Ishikawa (cell line): ENCODE data around the gene GPATCH4.

Source experiments
- CEBPB ChIP-seq: IDR thresholded peaks from 2 replicates; pipeline ENCODE4 v1.6.1; 2012
- CREB1 ChIP-seq: IDR thresholded peaks from 2 replicates; pipeline ENCODE4 v1.6.1; 2012; ENCODE audit warnings: low read depth
- EGR1 ChIP-seq: IDR thresholded peaks from 2 replicates; pipeline ENCODE4 v1.6.1; 2012
- FOXM1 ChIP-seq: IDR thresholded peaks from 2 replicates; pipeline ENCODE4 v1.6.1; 2012; ENCODE audit warnings: low read depth, borderline replicate concordance
- RAD21 ChIP-seq: IDR thresholded peaks from 2 replicates; pipeline ENCODE4 v1.6.1; 2012; ENCODE audit warnings: low read depth
- TEAD4 ChIP-seq: IDR thresholded peaks from 2 replicates; pipeline ENCODE4 v1.6.1; 2012
- TF ChIP-seq, protein P1 (sequence below): IDR thresholded peaks from 2 replicates; pipeline ENCODE4 v1.6.1; 2012; ENCODE audit warnings: low read depth, mild to moderate bottlenecking
- TF ChIP-seq, protein P2 (sequence below): IDR thresholded peaks from 2 replicates; pipeline ENCODE4 v1.6.1; 2012

- no peak for TF ChIP-seq TEAD4
- TF ChIP-seq, protein P1, sequence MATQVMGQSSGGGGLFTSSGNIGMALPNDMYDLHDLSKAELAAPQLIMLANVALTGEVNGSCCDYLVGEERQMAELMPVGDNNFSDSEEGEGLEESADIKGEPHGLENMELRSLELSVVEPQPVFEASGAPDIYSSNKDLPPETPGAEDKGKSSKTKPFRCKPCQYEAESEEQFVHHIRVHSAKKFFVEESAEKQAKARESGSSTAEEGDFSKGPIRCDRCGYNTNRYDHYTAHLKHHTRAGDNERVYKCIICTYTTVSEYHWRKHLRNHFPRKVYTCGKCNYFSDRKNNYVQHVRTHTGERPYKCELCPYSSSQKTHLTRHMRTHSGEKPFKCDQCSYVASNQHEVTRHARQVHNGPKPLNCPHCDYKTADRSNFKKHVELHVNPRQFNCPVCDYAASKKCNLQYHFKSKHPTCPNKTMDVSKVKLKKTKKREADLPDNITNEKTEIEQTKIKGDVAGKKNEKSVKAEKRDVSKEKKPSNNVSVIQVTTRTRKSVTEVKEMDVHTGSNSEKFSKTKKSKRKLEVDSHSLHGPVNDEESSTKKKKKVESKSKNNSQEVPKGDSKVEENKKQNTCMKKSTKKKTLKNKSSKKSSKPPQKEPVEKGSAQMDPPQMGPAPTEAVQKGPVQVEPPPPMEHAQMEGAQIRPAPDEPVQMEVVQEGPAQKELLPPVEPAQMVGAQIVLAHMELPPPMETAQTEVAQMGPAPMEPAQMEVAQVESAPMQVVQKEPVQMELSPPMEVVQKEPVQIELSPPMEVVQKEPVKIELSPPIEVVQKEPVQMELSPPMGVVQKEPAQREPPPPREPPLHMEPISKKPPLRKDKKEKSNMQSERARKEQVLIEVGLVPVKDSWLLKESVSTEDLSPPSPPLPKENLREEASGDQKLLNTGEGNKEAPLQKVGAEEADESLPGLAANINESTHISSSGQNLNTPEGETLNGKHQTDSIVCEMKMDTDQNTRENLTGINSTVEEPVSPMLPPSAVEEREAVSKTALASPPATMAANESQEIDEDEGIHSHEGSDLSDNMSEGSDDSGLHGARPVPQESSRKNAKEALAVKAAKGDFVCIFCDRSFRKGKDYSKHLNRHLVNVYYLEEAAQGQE: no peak
- TF ChIP-seq, protein P2, sequence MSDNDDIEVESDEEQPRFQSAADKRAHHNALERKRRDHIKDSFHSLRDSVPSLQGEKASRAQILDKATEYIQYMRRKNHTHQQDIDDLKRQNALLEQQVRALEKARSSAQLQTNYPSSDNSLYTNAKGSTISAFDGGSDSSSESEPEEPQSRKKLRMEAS: no peak
- TF ChIP-seq CEBPB: no peak
- no peak for TF ChIP-seq CREB1
- no peak for TF ChIP-seq EGR1
- no peak for TF ChIP-seq FOXM1
- TF ChIP-seq RAD21: peak; percentile 69
Observed at GRCh38 chr1:156608036-156608674, 6.9 kb upstream of the GPATCH4 start.
